DND-41 (cell line): ENCODE results near the gene SAPCD1.

Experiments
- EZH2 ChIP-seq: IDR thresholded peaks from 3 replicates; pipeline ENCODE4 v1.6.1; 2012; ENCODE audit warnings: borderline replicate concordance, low read depth, mild to moderate bottlenecking, moderate library complexity, low read length, inconsistent platforms; ENCODE audit not compliant: severe bottlenecking
- TF ChIP-seq, protein P1 (sequence below): IDR thresholded peaks from 2 replicates; pipeline ENCODE4 v1.5.1; 2012; ENCODE audit warnings: borderline replicate concordance, low read length, moderate library complexity, mild to moderate bottlenecking; ENCODE audit not compliant: poor library complexity, severe bottlenecking; ENCODE audit errors: extremely low read depth

DNA sequence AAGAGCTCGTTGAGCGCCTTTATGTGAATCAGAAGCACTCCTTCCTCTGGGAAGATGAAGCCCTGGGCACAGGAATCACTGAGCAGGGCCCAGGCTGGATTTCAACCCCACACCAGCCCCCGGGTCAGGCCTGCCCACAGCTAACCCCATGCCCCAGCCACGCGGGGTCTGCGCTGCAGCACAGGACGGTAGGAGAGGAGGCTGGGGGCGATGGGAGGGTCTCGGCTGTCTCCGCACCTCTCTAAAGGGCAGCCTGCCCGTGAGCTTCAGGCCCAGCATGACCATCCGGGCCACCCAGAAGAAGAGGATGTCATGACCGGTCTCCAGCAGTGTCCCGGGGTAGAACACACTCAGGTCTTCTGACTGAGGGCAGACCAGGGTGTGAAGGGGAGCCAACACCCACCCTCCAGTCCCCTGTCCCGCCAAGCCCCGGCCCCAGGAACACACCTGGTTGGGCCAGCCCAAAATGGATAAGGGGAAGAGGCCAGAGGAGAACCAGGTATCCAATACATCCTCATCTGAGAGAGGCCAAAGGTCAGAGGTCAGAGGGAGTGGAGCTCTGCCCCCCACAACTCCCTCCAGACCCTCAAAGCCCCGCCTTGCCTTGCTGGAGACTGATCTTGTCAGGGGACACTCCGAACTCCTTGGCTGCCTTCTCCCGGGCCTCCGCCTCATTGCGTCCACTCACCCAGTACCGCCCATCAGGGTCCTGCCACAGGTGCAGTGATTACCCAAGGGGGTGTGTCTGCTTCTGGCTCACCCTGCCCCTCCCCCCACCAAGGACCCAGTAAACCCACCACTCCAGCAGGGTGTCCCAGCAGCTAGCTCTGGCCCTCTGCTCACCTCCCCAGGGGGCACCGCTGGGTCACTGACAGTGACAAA, 19.0 kb downstream of the SAPCD1 start:
- TF ChIP-seq, protein P1, sequence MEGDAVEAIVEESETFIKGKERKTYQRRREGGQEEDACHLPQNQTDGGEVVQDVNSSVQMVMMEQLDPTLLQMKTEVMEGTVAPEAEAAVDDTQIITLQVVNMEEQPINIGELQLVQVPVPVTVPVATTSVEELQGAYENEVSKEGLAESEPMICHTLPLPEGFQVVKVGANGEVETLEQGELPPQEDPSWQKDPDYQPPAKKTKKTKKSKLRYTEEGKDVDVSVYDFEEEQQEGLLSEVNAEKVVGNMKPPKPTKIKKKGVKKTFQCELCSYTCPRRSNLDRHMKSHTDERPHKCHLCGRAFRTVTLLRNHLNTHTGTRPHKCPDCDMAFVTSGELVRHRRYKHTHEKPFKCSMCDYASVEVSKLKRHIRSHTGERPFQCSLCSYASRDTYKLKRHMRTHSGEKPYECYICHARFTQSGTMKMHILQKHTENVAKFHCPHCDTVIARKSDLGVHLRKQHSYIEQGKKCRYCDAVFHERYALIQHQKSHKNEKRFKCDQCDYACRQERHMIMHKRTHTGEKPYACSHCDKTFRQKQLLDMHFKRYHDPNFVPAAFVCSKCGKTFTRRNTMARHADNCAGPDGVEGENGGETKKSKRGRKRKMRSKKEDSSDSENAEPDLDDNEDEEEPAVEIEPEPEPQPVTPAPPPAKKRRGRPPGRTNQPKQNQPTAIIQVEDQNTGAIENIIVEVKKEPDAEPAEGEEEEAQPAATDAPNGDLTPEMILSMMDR, result no peak
- TF ChIP-seq EZH2, result no peak
